GM18907 (cell line): ENCODE measurements around the gene FBXL16.
A peak's percentile ranks its signal among the peaks of the same experiment; 100 is the strongest.
"Not testable (repeated sequence)": the region's sequence is repeated elsewhere in the genome, so short reads cannot be mapped to it uniquely, and the experiment has no call there.

Experiments
- ATAC-seq: cut with Tn5 transposase; IDR thresholded peaks from one replicate; pipeline ENCODE4 v1.9.1; 2021; ENCODE audit warnings: mild to moderate bottlenecking, moderate library complexity; ENCODE audit not compliant: unreplicated experiment

Gene FBXL16, protein sequence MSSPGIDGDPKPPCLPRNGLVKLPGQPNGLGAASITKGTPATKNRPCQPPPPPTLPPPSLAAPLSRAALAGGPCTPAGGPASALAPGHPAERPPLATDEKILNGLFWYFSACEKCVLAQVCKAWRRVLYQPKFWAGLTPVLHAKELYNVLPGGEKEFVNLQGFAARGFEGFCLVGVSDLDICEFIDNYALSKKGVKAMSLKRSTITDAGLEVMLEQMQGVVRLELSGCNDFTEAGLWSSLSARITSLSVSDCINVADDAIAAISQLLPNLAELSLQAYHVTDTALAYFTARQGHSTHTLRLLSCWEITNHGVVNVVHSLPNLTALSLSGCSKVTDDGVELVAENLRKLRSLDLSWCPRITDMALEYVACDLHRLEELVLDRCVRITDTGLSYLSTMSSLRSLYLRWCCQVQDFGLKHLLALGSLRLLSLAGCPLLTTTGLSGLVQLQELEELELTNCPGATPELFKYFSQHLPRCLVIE

DNA sequence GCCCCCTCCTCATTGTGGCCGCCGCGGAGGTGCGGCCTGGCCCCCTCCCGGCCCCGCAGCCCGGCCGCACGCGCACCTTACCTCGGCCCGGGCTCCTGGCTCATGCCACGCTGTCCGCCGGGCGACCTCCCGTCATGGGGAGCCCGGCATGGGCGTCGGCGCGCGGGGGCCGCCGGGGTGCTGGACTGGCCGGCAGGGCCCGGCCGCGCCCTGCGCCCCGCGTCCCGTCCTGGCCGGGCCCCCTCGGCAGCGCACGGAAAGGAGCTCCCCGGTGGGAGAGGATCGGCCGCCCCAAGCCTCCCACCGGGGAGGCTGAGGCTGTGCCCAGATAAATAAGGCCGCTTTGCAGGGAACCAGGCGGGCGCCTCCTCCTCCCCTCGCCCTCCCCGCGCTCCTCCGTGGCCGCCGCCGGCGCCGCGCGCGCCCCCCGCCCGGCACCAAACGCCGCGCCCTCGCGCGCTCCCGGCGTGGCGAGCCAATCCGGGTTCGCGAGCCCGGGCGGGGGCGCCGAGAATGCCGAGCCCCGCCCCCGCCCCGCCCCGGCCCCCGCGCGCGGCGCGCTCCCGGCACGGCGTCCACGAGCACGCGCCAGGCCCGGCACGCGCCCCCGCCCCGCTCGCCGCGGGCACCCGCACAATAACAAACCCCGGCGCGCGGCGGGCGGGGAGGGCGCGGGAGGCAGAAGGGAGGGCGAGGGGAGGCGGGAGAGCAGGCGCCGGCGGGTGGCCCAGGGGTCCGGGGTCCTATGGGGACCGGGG, at the start of gene FBXL16:
Gene FBXL16 (minus strand): TSS at position 371 of the 758 bp plus-strand sequence. CDS start 8,396 bp downstream, outside the sequence.
- ATAC-seq = no peak

DNA sequence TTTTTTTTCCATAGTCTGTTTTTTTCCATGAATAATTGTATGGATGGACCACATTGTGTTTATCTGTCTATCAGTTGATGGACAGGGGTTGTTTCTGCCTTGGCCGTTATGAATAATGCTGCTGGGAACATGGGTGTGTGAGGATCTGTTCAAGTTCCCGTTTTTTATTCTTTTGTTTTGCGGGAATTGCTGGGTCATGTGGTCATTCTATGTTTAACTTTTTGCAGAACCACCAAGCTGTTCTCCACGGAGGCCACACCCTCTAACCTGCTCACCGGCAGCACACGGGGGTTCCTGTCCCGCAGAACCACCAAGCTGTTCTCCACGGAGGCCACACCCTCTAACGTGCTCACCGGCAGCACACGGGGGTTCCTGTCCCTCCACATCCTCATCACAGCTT, 49.1 kb upstream of the FBXL16 start:
- ATAC-seq = no peak

DNA sequence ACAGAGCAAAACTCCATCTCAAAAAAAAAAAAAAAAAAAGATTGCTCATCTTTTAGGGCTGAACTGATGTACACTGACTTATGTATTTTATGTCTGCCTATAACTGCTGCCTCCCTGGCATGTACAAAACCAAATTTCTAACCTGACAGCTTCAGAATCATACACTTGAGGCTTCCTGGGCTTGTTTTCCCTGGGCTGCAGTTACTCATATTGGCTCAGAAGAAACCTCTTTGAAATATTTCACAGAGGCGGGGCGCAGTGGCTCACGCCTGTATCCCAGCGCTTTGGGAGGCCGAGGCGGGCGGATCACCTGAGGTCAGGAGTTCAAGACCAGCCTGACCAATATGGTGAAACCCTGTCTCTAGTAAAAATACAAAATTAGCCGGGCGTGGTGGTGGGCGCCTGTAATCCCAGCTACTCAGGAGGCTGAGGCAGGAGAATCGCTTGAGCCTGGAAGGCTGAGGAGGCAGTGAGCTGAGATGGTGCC, 48.6 kb upstream of the FBXL16 start:
- not testable (repeated sequence) for ATAC-seq

DNA sequence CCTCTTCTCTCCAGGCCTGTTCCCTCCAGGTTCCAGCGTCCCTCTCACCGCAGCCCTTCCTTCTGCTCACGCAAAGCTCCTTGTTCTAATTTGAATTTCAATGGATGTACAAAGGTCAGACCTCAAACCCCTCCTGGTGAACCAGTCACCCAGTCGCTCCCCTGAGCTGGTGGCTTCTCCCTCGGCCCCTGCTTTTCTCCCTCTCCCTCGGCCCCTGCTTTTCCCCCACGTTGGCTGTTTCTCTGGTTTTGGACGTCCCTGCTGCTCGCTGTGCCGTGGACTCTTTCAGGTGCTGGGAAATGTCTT, 46.4 kb upstream of the FBXL16 start:
- no peak for ATAC-seq

DNA sequence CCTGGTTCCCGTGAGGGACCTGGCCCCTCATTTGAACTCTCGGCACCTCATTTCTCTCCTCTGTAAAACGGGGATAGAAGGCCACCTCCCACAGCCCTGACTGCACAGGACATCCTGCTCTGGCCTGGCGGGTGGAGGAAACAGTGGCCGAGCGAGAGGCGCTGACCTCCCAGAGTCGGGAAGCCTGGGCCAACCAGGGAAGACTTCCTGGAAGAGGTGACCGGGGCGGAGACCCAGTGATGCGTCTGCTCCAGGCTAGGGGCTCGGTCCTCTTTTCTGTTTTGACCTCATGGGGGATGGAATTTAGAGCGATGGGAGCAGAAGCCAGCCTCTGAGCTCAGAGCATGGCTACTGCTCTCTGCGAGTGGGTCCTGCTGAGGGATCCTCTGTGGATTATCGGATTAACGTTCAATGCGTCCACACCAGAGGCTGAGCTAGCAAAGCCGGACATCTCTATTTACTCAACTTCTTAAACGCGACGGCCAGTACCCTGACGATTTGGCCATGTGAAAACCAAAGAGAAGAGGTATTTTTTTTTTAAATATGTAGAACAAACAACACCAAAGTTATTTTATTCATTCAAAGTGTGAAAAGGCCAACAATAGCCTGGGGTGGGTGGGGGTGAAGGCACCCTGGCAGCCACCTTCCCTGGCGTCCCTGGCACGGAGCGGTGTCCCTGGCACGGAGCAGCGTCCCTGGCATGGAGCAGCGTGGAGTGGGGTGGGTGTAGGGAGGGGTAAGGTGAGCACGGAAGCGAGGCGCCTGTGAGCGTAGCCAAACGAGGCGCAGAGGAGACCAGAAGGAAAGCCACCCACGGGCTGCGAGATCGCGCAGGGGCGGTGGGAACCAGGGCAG, 45.8 kb upstream of the FBXL16 start:
- ATAC-seq = no peak

DNA sequence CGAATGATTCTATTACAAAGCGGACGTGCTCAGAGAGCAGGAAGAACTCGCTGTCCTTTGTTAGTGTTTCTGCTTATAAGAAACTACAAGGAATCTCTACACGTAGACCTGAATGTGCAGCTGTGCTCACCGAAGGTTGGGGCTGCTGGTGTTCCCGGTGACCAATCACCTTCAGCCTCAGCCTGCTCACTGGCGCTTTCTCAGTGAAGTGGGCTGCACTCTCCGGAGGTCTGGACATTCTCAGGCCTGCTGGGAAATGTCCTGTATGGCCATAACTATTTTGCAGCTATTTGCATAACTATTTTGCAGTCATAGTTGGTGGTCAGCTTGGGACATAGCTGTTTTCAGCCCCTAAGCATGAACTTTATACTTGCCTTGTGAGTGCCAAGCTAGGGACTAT, 44.9 kb upstream of the FBXL16 start:
- ATAC-seq = no peak

DNA sequence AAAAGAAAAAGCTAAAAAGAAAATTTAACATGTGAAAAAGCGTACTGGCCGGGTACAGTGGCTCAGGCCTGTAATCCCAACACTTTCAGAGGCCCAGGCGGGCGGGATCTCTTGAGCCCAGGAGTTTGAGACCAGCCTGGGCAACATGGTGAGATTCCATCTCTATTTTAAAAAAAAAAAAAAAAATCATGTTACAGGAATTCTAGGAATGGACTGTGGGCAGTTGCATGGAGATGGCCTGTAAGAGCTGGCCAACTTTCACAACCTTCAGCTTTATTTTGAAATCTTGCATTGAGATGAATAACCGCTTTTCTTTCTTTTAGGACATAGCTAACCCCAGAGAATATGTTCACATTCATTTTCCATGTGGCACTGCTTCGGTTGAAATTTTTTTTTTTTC, 43.4 kb upstream of the FBXL16 start:
- no peak for ATAC-seq

DNA sequence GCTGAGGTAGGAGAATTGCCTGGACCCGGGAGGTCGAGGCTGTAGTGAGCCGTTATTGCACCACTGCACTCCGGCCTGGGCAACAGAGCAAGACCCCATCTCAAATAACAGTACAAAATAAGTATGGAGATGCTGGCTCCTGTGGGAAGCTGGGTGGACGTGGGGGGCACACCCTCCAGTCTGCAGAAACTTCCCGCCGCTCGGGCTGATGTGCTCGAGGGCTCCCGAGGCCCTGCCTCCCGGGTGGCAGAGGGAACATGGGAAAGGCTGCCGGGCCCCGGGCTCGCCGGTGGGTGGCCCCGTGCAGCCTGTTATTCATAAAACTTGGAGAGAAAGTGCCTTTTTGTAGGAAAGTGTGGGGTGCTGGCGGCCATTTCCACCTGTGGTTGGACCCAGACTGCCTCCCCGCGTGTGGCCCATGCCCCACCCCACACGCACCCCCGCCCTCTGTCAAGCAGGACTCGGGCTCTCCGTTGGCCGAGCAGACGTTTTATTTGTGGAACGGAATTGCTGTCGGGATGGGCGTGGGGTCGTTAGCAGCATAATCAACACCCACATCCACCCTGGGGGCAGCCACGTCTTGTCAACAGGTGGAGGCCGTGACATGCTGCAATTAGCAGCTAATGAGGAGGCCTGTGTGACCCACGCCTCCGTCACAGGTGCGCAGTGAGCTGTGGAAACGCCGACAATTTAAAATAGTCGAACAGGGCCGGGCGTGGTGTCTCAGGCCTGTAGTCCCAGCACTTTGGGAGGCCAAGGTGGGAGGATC, 42.6 kb upstream of the FBXL16 start:
- no peak for ATAC-seq

DNA sequence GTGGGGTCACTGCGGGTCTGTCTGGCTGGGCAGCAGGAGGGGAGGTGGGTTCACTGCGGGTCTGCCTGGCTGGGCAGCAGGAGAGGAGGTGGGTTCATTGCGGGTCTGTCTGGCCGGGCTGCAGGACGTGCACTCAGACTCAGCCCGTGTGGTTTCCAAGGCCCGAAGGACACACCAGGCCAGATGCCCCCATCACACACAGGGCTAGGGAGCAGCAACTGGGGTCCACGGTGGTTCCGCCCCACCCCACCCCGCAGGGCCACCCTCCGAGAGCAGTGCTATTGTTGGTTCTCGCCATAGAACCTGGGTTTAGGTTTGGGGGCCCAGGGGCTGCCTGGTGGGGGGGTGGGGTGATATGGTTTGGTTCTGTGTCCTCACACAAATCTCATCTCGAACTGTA, 41.0 kb upstream of the FBXL16 start:
- ATAC-seq = no peak

DNA sequence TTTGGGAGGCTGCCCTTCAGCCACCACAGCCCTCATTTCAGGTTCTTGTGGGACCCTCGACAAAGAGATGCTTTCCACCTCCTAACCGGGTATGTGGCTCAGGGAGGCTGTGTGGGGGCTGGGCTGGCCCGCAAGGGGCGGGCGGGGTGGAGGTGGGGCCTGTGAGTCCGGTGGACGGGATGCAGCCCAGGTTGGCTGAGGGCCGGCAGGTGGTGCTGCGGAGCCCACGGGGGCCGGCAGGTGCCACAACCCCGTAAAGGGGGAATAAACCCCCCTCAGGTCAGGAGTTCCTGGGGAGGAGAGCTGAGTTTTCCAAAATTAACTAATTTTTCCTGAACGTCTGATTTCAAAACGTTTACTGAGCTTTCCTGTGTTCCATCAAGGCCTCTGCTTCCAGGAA, 40.1 kb upstream of the FBXL16 start:
- ATAC-seq = no peak

DNA sequence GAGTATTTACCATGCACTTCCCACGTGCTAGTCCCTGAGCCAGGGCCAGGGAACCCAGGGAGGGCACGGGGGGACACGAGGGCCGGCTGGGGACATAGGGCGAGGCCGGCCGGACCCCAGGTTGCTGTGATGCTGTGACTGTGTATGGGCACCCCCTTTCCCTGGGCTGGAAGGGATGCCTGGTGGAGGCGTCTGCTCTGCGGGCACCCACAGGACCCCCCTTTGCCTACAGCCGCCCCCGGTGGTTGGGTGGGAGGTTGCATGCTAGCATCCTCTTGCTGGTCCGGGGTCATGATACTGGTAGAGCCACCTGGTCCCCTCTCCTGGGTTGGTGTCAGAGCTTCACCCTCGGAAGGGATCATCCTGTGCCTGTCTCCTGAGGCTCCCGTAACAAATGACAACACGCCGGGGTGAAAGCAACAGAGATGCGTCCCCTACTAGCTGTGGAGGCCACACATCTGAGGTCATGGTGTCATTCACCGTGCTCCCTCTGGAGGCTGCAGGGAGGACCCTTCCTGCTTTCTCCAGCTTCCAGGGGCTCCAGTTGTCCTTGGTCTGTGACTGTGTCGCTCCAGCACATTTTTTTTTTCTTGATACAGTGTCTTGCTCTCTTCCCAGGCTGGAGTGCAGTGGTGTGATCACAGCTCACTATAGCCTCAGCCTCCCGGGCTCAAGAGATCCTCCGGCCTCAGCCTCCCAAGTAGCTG, 38.3 kb upstream of the FBXL16 start:
- ATAC-seq = no peak

DNA sequence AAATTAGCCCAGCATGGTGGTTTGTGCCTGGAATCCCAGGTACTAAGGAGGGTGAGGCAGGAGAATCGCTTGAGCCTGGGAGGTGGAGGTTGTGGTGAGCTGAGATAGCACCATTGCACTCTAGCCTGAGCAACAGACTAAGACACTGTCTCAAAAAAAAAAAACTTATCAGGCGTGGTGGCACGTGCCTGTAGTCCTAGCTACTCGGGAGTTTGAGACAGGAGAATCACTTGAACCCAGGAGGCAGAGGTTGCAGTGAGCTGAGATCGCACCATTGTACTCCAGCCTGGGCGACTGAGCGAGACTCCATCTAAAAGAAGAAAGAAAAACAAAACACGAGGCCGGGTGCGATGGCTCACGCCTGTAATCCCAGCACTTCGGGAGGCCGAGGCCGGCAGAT, 37.3 kb upstream of the FBXL16 start:
- not testable (repeated sequence) for ATAC-seq

DNA sequence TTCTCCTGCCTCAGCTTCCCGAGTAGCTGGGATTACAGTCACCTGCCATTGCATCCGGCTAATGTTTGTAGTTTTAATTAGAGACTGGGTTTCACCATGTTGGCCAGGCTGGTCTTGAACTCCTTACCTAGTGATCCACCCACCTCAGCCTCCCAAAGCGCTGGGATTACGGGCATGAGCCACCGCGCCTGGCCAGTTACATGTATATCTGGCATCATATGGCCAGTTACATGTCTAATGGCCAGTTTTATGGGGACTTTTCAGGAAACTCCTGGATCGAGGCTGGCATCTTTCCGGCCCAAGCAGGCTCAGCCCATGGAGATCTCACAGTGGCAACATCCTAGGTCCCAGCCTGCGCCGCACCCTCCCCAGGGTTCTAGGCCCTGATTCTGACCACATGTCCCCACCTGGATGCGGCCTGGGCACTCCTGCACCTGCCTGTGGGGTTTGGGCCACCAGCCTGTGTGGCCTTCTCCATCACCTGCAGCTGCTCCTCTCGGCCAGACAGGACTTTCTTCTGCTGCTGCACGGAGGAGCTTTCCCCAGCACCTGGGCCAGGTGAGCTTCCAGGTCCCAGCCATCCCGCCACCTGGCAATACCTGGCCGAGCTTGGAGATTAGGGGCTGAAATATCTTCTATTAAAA, 36.5 kb upstream of the FBXL16 start:
- ATAC-seq = no peak

DNA sequence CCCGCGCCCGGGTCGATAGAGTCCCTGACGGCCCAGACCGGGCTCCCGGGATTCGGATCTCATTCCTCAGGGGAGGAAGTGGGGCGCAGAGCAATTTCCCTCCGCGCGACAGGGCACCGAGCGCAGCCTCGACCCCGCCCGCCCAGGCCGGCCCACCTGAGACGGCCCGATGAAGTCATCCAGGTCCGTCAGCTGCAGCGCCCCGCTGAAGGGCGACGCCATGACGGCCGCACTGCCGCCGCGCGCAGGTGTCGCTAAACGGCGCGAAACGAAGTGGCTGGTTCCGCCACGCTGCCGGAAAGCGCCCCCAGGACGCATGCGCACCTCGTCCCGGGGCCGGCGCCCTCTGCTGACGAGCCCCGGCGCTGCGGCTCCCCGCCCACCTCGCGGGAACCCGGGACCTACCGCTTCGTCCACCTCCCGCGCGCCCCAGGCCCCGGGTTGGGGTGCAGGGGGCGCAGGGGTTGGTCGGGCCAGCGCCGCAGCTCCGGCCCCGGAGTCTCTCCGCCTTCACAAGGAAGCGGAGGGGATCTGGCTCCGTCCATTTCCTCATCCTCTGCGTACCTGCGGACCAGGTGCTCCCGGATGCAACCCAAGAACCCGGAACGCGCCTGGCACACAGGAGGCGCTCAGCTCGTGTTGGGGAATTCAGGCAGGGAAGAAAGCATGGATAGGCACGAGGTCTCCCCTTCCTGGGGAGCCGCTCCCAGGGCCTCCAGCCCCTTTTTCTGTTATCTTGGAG, 35.3 kb upstream of the FBXL16 start, which contains the start of gene CIAO3:
Gene CIAO3 (minus strand): TSS at position 234 of the 742 bp plus-strand sequence. CDS start 12 bp downstream, at position 222.
- ATAC-seq = peak; percentile 75

DNA sequence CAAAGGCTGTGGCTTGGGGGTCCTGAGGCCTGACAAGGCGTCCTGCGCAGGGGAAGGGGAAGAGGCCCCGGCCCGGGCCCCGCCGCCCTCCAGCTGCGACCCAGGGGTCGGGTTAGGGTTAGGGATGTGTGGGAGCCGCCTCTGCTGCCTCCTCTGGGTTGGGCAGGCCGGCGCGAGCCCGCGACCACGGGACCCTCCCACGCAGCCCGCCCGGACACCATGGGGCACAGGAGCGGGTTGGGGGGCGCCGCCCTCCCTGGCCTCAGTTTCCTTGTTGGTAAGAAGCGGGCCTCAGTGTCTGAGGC, 34.8 kb upstream of the FBXL16 start:
- peak; percentile 20 for ATAC-seq

DNA sequence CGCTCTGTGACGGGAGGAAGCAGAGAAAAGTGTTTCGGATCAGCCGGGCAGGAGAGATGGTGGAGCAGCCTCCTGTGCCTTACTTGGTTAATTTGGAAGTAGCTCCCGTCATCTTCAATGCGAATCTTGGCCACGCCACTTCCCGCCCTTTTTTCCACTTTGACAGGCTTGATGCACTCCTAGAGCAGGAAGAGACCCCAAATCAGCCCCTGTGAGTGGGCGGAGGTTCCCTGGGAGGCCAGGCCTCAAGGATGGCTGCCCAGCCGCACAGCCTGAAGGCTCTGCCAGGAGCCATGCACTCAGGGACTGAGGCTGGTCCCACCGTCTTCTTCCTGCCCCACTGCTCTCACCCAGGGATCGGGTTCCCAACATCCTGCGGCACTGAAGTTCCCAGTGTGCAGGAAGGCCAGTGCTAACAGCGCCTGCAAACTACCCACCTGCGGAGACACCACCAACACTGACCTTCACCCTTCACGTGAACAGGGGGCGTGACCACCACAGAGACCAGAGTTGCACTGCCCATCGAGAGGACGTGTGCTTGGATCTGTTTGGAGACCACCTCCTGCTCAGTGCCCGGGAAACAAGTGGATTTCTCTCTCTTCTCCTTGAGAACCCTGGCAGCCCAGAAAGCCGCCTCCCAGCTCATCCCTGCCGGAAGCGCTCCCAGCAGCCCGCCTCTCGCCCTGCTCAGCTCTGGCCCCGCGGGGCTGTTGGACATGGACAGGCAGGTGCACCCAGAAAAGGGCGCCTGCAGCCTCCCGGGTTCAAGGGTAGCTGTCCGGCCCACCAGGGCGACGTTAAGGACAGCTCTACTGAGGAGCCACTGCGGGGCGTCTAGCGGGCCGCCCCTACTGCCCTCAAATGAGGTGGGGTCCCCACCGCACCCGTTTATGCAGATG, 34.2 kb upstream of the FBXL16 start:
- ATAC-seq = no peak

DNA sequence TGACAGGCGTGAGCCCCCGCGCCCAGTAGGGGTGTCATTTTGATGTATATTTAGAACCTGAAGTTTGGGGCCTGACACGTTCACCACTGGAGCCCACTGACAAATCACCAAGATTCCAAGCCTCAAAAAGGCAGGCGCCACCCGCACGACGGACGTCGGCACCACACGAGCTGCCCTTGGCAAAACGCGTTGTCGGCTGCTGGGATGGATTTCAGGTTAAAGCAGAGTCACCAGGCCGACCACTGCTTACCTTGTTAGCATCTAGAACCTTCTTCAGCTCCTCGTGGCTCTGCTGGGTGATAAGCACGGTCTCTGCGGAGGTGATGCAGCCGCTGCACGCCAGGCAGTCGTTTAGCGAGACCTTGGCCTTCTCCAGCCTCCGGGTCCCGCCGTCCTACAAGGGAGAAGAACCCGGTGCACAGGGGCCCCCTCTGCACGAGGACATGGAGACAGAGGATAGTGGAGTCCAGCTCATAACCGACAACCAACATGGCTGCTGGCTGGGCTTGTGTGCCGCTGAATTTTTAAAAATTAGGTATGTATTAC, 31.4 kb upstream of the FBXL16 start:
- ATAC-seq = no peak
